Measurements from ENCODE around the gene TSSK2.
"Not testable (repeated sequence)": the region's sequence is repeated elsewhere in the genome, so short reads cannot be mapped to it uniquely, and the experiment has no call there.

TSSK2 gene

GRCh38 chr22:19143212-19143611 is 12.1 kb downstream of the TSSK2 start:
- no peak for DNase-seq (ENCODE audit: low read depth in 2 of 2)

- DNase-seq (ENCODE audit: low read depth in 2 of 2), result no peak
Measured at GRCh38 chr22:19143967-19144400, 12.9 kb downstream of the TSSK2 start.

- DNase-seq (ENCODE audit: low read depth in 2 of 2), result no peak
Measured at GRCh38 chr22:19146215-19146968, 15.3 kb downstream of the TSSK2 start.

- DNase-seq (ENCODE audit: low read depth in 2 of 2), result no peak
Measured at GRCh38 chr22:19147195-19147780, 16.2 kb downstream of the TSSK2 start.

GRCh38 chr22:19148417-19149046 is 17.4 kb downstream of the TSSK2 start:
- no peak for DNase-seq (ENCODE audit: low read depth in 2 of 2)

- no peak for DNase-seq (ENCODE audit: low read depth in 2 of 2)
Measured at GRCh38 chr22:19149047-19149883, 18.2 kb downstream of the TSSK2 start.

GRCh38 chr22:19149991-19150390 is 18.9 kb downstream of the TSSK2 start, which contains the start of gene GSC2:
TSS of gene GSC2 (minus strand) at chr22:19150292. CDS start at chr22:19150283, 9 bp downstream.
- DNase-seq (ENCODE audit: low read depth in 2 of 2), result no peak

GRCh38 chr22:19150482-19151328 is 19.6 kb downstream of the TSSK2 start:
- DNase-seq (ENCODE audit: low read depth in 2 of 2), result no peak

- DNase-seq (ENCODE audit: low read depth in 2 of 2), result no peak
Measured at GRCh38 chr22:19151329-19152191, 20.5 kb downstream of the TSSK2 start.

- no peak for DNase-seq (ENCODE audit: low read depth in 2 of 2)
Measured at GRCh38 chr22:19152942-19153883, 22.1 kb downstream of the TSSK2 start.

GRCh38 chr22:19156109-19156508 is 25.0 kb downstream of the TSSK2 start:
- DNase-seq (ENCODE audit: low read depth in 2 of 2), result not testable (repeated sequence)

GRCh38 chr22:19158649-19159048 is 27.5 kb downstream of the TSSK2 start:
- not testable (repeated sequence) for DNase-seq (ENCODE audit: low read depth in 2 of 2)

GRCh38 chr22:19164425-19164824 is 33.3 kb downstream of the TSSK2 start:
- no peak for DNase-seq (ENCODE audit: low read depth in 2 of 2)

GRCh38 chr22:19166421-19166820 is 35.3 kb downstream of the TSSK2 start:
- DNase-seq (ENCODE audit: low read depth in 2 of 2), result no peak

GRCh38 chr22:19167106-19167869 is 36.2 kb downstream of the TSSK2 start:
- DNase-seq (ENCODE audit: low read depth in 2 of 2), result no peak

GRCh38 chr22:19168088-19168890 is 37.2 kb downstream of the TSSK2 start:
- no peak for DNase-seq (ENCODE audit: low read depth in 2 of 2)

Measured in fibroblast of skin of left biceps (primary cell).